ENCODE data around the gene POLE.

Gene POLE

GRCh38 chr12:132619071-132619385, 68.1 kb downstream of the POLE start:
- no peak for DNase-seq (ENCODE audit: low read depth)
- no peak overlapping the region for H3K4me3 ChIP-seq (ENCODE audit: low read depth, low read length)

- no peak for DNase-seq (ENCODE audit: low read depth)
Measured at GRCh38 chr12:132618683-132619043, 68.5 kb downstream of the POLE start, which contains the start of gene P2RX2. Gene P2RX2 (plus strand): TSS chr12:132618776. CDS start chr12:132618817, 41 bp downstream.

GRCh38 chr12:132617822-132618682, 69.1 kb downstream of the POLE start:
- H3K4me3 ChIP-seq (ENCODE audit: low read depth, low read length): no peak overlapping the region
- no peak for DNase-seq (ENCODE audit: low read depth)

More at GRCh38 chr12:132618683-132619043, 68.5 kb downstream of the POLE start, which contains the start of gene P2RX2:
- no peak within 1 kb of the TSS for H3K4me3 ChIP-seq (ENCODE audit: low read depth, low read length)

GRCh38 chr12:132617135-132617701, 69.9 kb downstream of the POLE start:
- H3K4me3 ChIP-seq (ENCODE audit: low read depth, low read length): no peak overlapping the region
- no peak for DNase-seq (ENCODE audit: low read depth)

- no peak for DNase-seq (ENCODE audit: low read depth)
- no peak overlapping the region for H3K4me3 ChIP-seq (ENCODE audit: low read depth, low read length)
Measured at GRCh38 chr12:132615579-132616038, 71.5 kb downstream of the POLE start.

- H3K4me3 ChIP-seq (ENCODE audit: low read depth, low read length): no peak overlapping the region
- DNase-seq (ENCODE audit: low read depth): no peak
Measured at GRCh38 chr12:132614861-132615578, 72.1 kb downstream of the POLE start.

- DNase-seq (ENCODE audit: low read depth): no peak
- H3K4me3 ChIP-seq (ENCODE audit: low read depth, low read length): no peak overlapping the region
Measured at GRCh38 chr12:132614029-132614428, 73.1 kb downstream of the POLE start.

- no peak for DNase-seq (ENCODE audit: low read depth)
- no peak overlapping the region for H3K4me3 ChIP-seq (ENCODE audit: low read depth, low read length)
Measured at GRCh38 chr12:132611620-132612019, 75.5 kb downstream of the POLE start.

- DNase-seq (ENCODE audit: low read depth): no peak
- peak overlapping the region; percentile 21 for H3K4me3 ChIP-seq (ENCODE audit: low read depth, low read length)
Measured at GRCh38 chr12:132610866-132611602, 76.1 kb downstream of the POLE start.

GRCh38 chr12:132610051-132610759, 76.9 kb downstream of the POLE start, which contains the start of gene LRCOL1:
Gene LRCOL1 (minus strand): TSS chr12:132610582. CDS start chr12:132606251, 4,331 bp downstream.
- peak; percentile 72 for DNase-seq (ENCODE audit: low read depth)
- peak within 1 kb of the TSS; percentile 21 for H3K4me3 ChIP-seq (ENCODE audit: low read depth, low read length)

GRCh38 chr12:132608231-132609171, 78.6 kb downstream of the POLE start:
- H3K4me3 ChIP-seq (ENCODE audit: low read depth, low read length): no peak overlapping the region
- no peak for DNase-seq (ENCODE audit: low read depth)

- DNase-seq (ENCODE audit: low read depth): no peak
- H3K4me3 ChIP-seq (ENCODE audit: low read depth, low read length): no peak overlapping the region
Measured at GRCh38 chr12:132606927-132607326, 80.2 kb downstream of the POLE start.

GRCh38 chr12:132606466-132606865, 80.7 kb downstream of the POLE start:
- no peak overlapping the region for H3K4me3 ChIP-seq (ENCODE audit: low read depth, low read length)
- DNase-seq (ENCODE audit: low read depth): no peak

GRCh38 chr12:132605892-132606291, 81.2 kb downstream of the POLE start:
- DNase-seq (ENCODE audit: low read depth): no peak

GRCh38 chr12:132604668-132605441, 82.3 kb downstream of the POLE start:
- H3K4me3 ChIP-seq (ENCODE audit: low read depth, low read length): no peak overlapping the region
- no peak for DNase-seq (ENCODE audit: low read depth)

More at GRCh38 chr12:132605892-132606291, 81.2 kb downstream of the POLE start:
- no peak overlapping the region for H3K4me3 ChIP-seq (ENCODE audit: low read depth, low read length)

GRCh38 chr12:132604151-132604618, 83.0 kb downstream of the POLE start:
- H3K4me3 ChIP-seq (ENCODE audit: low read depth, low read length): no peak overlapping the region
- no peak for DNase-seq (ENCODE audit: low read depth)

All from skeletal muscle cell (primary cell).